Measurements from ENCODE around the gene AP3S2. TPM values are rescaled to one million over a fixed set of nuclear protein-coding genes. Genes with fewer than 3 reads are reported as not detected.

Gene AP3S2
- total and polyA plus RNA-seq, 2 of the 13 experiments (the other 11 are each of a cell fraction or from before 2014, with no cell fraction given) = 17.6 to 44.4 TPM

DNA sequence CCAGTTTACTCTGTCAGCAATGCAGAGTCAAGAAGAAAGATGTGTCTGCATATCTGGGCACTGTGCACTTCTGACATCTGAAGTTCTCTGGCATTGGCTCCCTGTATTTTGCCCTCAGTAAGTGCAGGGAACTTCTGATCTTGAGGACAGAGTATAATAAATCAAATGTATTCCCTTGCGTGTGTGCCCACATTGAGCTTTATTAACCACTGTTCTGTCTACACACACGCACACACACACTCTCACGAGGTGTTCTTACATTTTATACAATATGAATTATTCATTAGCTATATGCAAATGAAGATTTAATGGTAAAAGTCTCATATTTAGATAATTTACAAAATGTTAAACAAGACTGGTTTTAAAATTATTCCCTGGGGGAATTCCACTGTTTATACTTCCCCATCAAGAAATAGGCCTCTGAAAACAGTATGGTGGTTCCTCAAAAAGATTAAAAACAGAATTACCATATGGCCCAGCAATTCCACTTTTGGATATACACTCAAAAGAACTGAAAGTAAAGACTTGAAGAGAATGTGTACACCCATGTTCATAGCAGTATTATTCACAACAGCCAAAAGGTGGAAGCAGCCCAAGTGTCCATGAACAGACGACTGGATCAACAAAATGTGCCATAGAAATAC, 54.5 kb downstream of the AP3S2 start:
- in situ Hi-C loops (cut with HindIII; ENCODE audit: extremely low pct_ligation_motif_present, low pct_unique_long_range_greater_than_20kb) = no loop called here
- Histone ChIP-seq H4K20me1 (ENCODE audit: insufficient read depth, low read length) (no peaks in the 10 kb centered on the region), H3K79me2 (ENCODE audit: insufficient read depth, low read length) (no peaks in the 10 kb centered on the region), H3K4me1 (ENCODE audit: insufficient read depth, low read length) (no peaks in the 10 kb centered on the region), H3K4me2 (ENCODE audit: low read depth, low read length) (no peak overlapping the region), H3K27me3 (ENCODE audit: control insufficient read depth in 1 of 2, insufficient read depth in 2 of 2, low read length in 2 of 2) (no peaks in the 10 kb centered on the region), H3K9me3 (ENCODE audit: low read length) (no peaks in the 10 kb centered on the region), H2AFZ (ENCODE audit: low read length) (no peak overlapping the region), H3K9ac (ENCODE audit: insufficient read depth, low read depth, low read length) (no peak overlapping the region), H3K27ac (ENCODE audit: extremely low read length, insufficient read depth, low read length) (no peak overlapping the region), H3K4me3 (replicated peaks in 1 of 3; ENCODE audit: insufficient read depth in 1 of 3, low read depth in 2 of 3, low read length in 3 of 3) (no peak overlapping the region), H3K36me3 (replicated peaks in 1 of 2; ENCODE audit: control insufficient read depth in 1 of 2, insufficient read depth in 2 of 2, low read length in 2 of 2) (peaks cover 3 to 38% of the 10 kb centered on the region in 2 experiments; a peak in 4 of 5 replicates)
- ATAC-seq (no peak), DNase-seq (ENCODE audit: low spot score) (no peak), FAIRE-seq (no peak)
- POLR2A ChIA-PET = interaction anchor here (0.5 to 1.3 kb wide), 2 partner anchors 11 to 171 kb away, joined by 3 read pairs; no protein-coding TSS in a partner anchor
- no TSS peak for BruUV-seq (replicated peaks)
- 98% methylated on average over 4 of the region's 4 CpGs for WGBS (ENCODE audit: low lambda C conversion rate)
- CTCF ChIA-PET (ENCODE audit: low intra/inter-chr PET ratio, low total read pairs) = no interaction called here
- intact Hi-C loops (cut with micrococcal nuclease; ENCODE audit: unreplicated experiment) = no loop called here
- no peak for TF ChIP-seq ZNF547 (CRISPR knock-in tag; IDR thresholded peaks at IDR 0.05)
- TF ChIP-seq HOXA9 (CRISPR knock-in tag; IDR thresholded peaks at IDR 0.05; ENCODE audit: borderline replicate concordance) = no peak
- no peak for TF ChIP-seq ZNF333 (CRISPR knock-in tag; IDR thresholded peaks at IDR 0.05; ENCODE audit: borderline replicate concordance)
- no peak for TF ChIP-seq ZNF816 (CRISPR knock-in tag; IDR thresholded peaks at IDR 0.05; ENCODE audit: borderline replicate concordance)
- TF ChIP-seq ZNF615 (CRISPR knock-in tag; IDR thresholded peaks at IDR 0.05; ENCODE audit: borderline replicate concordance) = no peak
- TF ChIP-seq, protein P1, sequence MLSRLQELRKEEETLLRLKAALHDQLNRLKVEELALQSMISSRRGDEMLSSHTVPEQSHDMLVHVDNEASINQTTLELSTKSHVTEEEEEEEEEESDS (CRISPR knock-in tag; IDR thresholded peaks at IDR 0.05; ENCODE audit: borderline replicate concordance) = no peak
- no peak for TF ChIP-seq KLF12 (CRISPR knock-in tag; IDR thresholded peaks at IDR 0.05; ENCODE audit: borderline replicate concordance)
- no peak for TF ChIP-seq KDM3A (CRISPR knock-in tag; IDR thresholded peaks at IDR 0.05; ENCODE audit: low read depth)
- no peak for TF ChIP-seq SETDB1 (CRISPR knock-in tag; IDR thresholded peaks at IDR 0.05; ENCODE audit: borderline replicate concordance)

All from HepG2 (cell line).